ENCODE measurements around the gene MAPKAPK2. TPM values are rescaled to one million over a fixed set of nuclear protein-coding genes. Genes with fewer than 3 reads are reported as not detected.

MAPKAPK2 gene
- total RNA-seq, 1 experiment from 2014 or later, result 96.8 TPM

- DNase-seq, result no peak
- Histone ChIP-seq H3K36me3 (ENCODE audit: control insufficient read depth, insufficient read depth, low read length) (no peaks in the 10 kb centered on the region), H3K27me3 (replicated peaks; ENCODE audit: control insufficient read depth, insufficient read depth, low read length) (no peaks in the 10 kb centered on the region), H3K4me1 (peaks cover 17% of the 10 kb centered on the region), H3K4me3 (ENCODE audit: low read depth, low read length) (no peak overlapping the region), H3K9me3 (no peaks in the 10 kb centered on the region)
- no TSS peak for BruUV-seq (replicated peaks)
- intact Hi-C loops (cut with micrococcal nuclease; ENCODE audit: unreplicated experiment), result no loop called here
- ChIA-PET POLR2A (no interaction called here), CTCF (no interaction called here)
- no peaks in the 10 kb centered on the region for H3K27me3 Mint-ChIP-seq (ENCODE audit: insufficient read depth, unreplicated experiment)
- no peaks in the 10 kb centered on the region for H3K36me3 Mint-ChIP-seq (ENCODE audit: insufficient read depth, unreplicated experiment)
- no peak overlapping the region for H3K4me3 Mint-ChIP-seq (ENCODE audit: unreplicated experiment)
- TF ChIP-seq CTCF (IDR thresholded peaks at IDR 0.05; ENCODE audit: insufficient read depth in 1 of 2, low read depth in 1 of 2, low read length in 1 of 2, severe bottlenecking in 1 of 2, unreplicated experiment in 1 of 2), result no peak
- H3K9me3 Mint-ChIP-seq (ENCODE audit: unreplicated experiment), result no peaks in the 10 kb centered on the region
- H3K4me1 Mint-ChIP-seq (ENCODE audit: low read depth, unreplicated experiment), result peaks cover 7% of the 10 kb centered on the region
- H3K27ac Mint-ChIP-seq (ENCODE audit: unreplicated experiment), result no peak overlapping the region
Measured at GRCh38 chr1:206783506-206783905, 98.8 kb downstream of the MAPKAPK2 start.

Other genes with a start within 250 kb of the MAPKAPK2 start
- 9.0 and 12.7 TPM in 2 replicates for gene IKBKE, start 214.4 kb upstream of the MAPKAPK2 start, total RNA-seq (2022)
- gene RASSF5, start 177.4 kb upstream of the MAPKAPK2 start, total RNA-seq (2022), result 0.86 and 1.3 TPM in 2 replicates
- 37.9 and 39.6 TPM in 2 replicates for gene EIF2D, start 72.4 kb upstream of the MAPKAPK2 start, total RNA-seq (2022)
- gene DYRK3, start 49.4 kb upstream of the MAPKAPK2 start, total RNA-seq (2022), result 0.16 TPM in 1 of 2 replicates, not detected in the other
- not detected in 2 replicates for gene IL19, start 85.9 kb downstream of the MAPKAPK2 start, total RNA-seq (2022)
- gene IL10, start 87.6 kb downstream of the MAPKAPK2 start, total RNA-seq (2022), result not detected in 2 replicates
- gene IL20, start 180.7 kb downstream of the MAPKAPK2 start, total RNA-seq (2022), result not detected in 2 replicates
- gene IL24, start 212.5 kb downstream of the MAPKAPK2 start, total RNA-seq (2022), result not detected in 2 replicates
- gene FCMR, start 237.0 kb downstream of the MAPKAPK2 start, total RNA-seq (2022), result not detected in 2 replicates